Measurements from ENCODE around the gene ATXN1.
"Not testable (repeated sequence)": the region's sequence is repeated elsewhere in the genome, so short reads cannot be mapped to it uniquely, and the experiment has no call there.

Gene ATXN1

GRCh38 chr6:16706029-16706428 is 55.2 kb downstream of the ATXN1 start:
- POLR2A ChIA-PET, result no interaction called here
- no peak for DNase-seq (ENCODE audit: extremely low spot score)
- CTCF ChIA-PET, result interaction anchor here (0.6 kb wide), 1 partner anchor 105 kb away, joined by 3 read pairs; no protein-coding TSS in a partner anchor
- TF ChIP-seq HDGF (IDR thresholded peaks at IDR 0.05; ENCODE audit: borderline replicate concordance) (no peak), ELF4 (IDR thresholded peaks at IDR 0.05) (no peak), CTBP1 (IDR thresholded peaks at IDR 0.05; ENCODE audit: borderline replicate concordance) (no peak), LEF1 (IDR thresholded peaks at IDR 0.05; ENCODE audit: borderline replicate concordance) (no peak), ARNT (IDR thresholded peaks at IDR 0.05) (no peak), FOXK2 (IDR thresholded peaks at IDR 0.05) (no peak), BHLHE40 (IDR thresholded peaks at IDR 0.05; ENCODE audit: borderline replicate concordance) (no peak), SP1 (IDR thresholded peaks at IDR 0.05) (no peak), FOXA1 (IDR thresholded peaks at IDR 0.05) (no peak)

- ChIA-PET POLR2A (no interaction called here), CTCF (no interaction called here)
- no peak for DNase-seq (ENCODE audit: extremely low spot score)
- TF ChIP-seq PKNOX1 (IDR thresholded peaks at IDR 0.05), result no peak
- no peak for TF ChIP-seq TARDBP (IDR thresholded peaks at IDR 0.05)
- TF ChIP-seq HDGF (IDR thresholded peaks at IDR 0.05; ENCODE audit: borderline replicate concordance), result no peak
- no peak for TF ChIP-seq FOXM1 (IDR thresholded peaks at IDR 0.05; ENCODE audit: borderline replicate concordance)
- TF ChIP-seq ZNF384 (IDR thresholded peaks at IDR 0.05), result no peak
- TF ChIP-seq SP1 (IDR thresholded peaks at IDR 0.05), result no peak
- no peak for TF ChIP-seq CTBP1 (IDR thresholded peaks at IDR 0.05; ENCODE audit: borderline replicate concordance)
- TF ChIP-seq ELF4 (IDR thresholded peaks at IDR 0.05), result no peak
- no peak for TF ChIP-seq BHLHE40 (IDR thresholded peaks at IDR 0.05; ENCODE audit: borderline replicate concordance)
- TF ChIP-seq FOXK2 (IDR thresholded peaks at IDR 0.05), result no peak
- no peak for TF ChIP-seq FOXA1 (IDR thresholded peaks at IDR 0.05)
- TF ChIP-seq SUZ12 (IDR thresholded peaks at IDR 0.05), result no peak
- TF ChIP-seq ARNT (IDR thresholded peaks at IDR 0.05), result no peak
- TF ChIP-seq LEF1 (IDR thresholded peaks at IDR 0.05; ENCODE audit: borderline replicate concordance), result no peak
- TF ChIP-seq NFRKB (IDR thresholded peaks at IDR 0.05), result no peak
- TF ChIP-seq L3MBTL2 (conservative IDR thresholded peaks at IDR 0.05), result no peak
Observed at GRCh38 chr6:16705081-16705993, 55.9 kb downstream of the ATXN1 start.

GRCh38 chr6:16704401-16705045 is 56.7 kb downstream of the ATXN1 start:
- DNase-seq (ENCODE audit: extremely low spot score), result no peak
- POLR2A ChIA-PET, result no interaction called here
- CTCF ChIA-PET, result no interaction called here
- no peak for TF ChIP-seq SP1 (IDR thresholded peaks at IDR 0.05)
- TF ChIP-seq NFRKB (IDR thresholded peaks at IDR 0.05), result no peak
- no peak for TF ChIP-seq ELF4 (IDR thresholded peaks at IDR 0.05)
- no peak for TF ChIP-seq ZNF384 (IDR thresholded peaks at IDR 0.05)
- TF ChIP-seq TARDBP (IDR thresholded peaks at IDR 0.05), result no peak
- no peak for TF ChIP-seq CTBP1 (IDR thresholded peaks at IDR 0.05; ENCODE audit: borderline replicate concordance)
- no peak for TF ChIP-seq FOXM1 (IDR thresholded peaks at IDR 0.05; ENCODE audit: borderline replicate concordance)
- no peak for TF ChIP-seq FOXK2 (IDR thresholded peaks at IDR 0.05)
- no peak for TF ChIP-seq LEF1 (IDR thresholded peaks at IDR 0.05; ENCODE audit: borderline replicate concordance)
- no peak for TF ChIP-seq PKNOX1 (IDR thresholded peaks at IDR 0.05)
- TF ChIP-seq FOXA1 (IDR thresholded peaks at IDR 0.05), result no peak
- no peak for TF ChIP-seq L3MBTL2 (conservative IDR thresholded peaks at IDR 0.05)
- TF ChIP-seq ARNT (IDR thresholded peaks at IDR 0.05), result no peak
- TF ChIP-seq HDGF (IDR thresholded peaks at IDR 0.05; ENCODE audit: borderline replicate concordance), result no peak
- TF ChIP-seq SUZ12 (IDR thresholded peaks at IDR 0.05), result no peak
- TF ChIP-seq BHLHE40 (IDR thresholded peaks at IDR 0.05; ENCODE audit: borderline replicate concordance), result no peak

GRCh38 chr6:16702627-16703378 is 58.5 kb downstream of the ATXN1 start:
- CTCF ChIA-PET; DNase-seq (ENCODE audit: extremely low spot score); POLR2A ChIA-PET: not testable (repeated sequence)

GRCh38 chr6:16700916-16701234 is 60.4 kb downstream of the ATXN1 start:
- POLR2A ChIA-PET, result interaction anchor here (0.7 to 1.3 kb wide), 3 partner anchors 12 to 312 kb away, joined by 3 read pairs; no protein-coding TSS in a partner anchor
- DNase-seq (ENCODE audit: extremely low spot score), result no peak
- TF ChIP-seq PKNOX1 (IDR thresholded peaks at IDR 0.05), result no peak
- TF ChIP-seq BHLHE40 (IDR thresholded peaks at IDR 0.05; ENCODE audit: borderline replicate concordance), result no peak
- TF ChIP-seq SUZ12 (IDR thresholded peaks at IDR 0.05), result no peak
- no peak for TF ChIP-seq NFRKB (IDR thresholded peaks at IDR 0.05)
- CTCF ChIA-PET, result no interaction called here

Data from HEK293T (cell line).